ENCODE data around the gene BCLAF1.

DNA sequence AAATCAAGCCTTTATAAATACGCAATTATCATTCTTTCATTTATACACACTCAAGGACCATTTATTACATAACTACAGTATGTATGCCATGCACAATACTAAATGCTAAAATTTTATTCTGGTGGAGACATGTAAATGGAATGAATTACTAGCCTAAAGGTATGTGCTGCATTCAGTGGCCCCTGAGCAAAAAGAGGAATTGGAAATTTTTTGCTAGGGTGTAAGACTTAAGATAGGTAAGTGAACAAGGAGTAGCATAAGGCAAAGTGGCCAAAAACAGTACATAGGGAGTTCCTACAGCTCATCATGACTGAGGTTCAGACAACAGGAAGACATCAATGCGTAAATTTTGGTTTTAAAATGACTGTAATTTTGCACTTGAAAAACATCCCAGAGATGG is 37.2 kb downstream of the BCLAF1 start:
- TF ChIP-seq, protein P1, sequence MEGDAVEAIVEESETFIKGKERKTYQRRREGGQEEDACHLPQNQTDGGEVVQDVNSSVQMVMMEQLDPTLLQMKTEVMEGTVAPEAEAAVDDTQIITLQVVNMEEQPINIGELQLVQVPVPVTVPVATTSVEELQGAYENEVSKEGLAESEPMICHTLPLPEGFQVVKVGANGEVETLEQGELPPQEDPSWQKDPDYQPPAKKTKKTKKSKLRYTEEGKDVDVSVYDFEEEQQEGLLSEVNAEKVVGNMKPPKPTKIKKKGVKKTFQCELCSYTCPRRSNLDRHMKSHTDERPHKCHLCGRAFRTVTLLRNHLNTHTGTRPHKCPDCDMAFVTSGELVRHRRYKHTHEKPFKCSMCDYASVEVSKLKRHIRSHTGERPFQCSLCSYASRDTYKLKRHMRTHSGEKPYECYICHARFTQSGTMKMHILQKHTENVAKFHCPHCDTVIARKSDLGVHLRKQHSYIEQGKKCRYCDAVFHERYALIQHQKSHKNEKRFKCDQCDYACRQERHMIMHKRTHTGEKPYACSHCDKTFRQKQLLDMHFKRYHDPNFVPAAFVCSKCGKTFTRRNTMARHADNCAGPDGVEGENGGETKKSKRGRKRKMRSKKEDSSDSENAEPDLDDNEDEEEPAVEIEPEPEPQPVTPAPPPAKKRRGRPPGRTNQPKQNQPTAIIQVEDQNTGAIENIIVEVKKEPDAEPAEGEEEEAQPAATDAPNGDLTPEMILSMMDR (IDR thresholded peaks at IDR 0.05; ENCODE audit: control extremely low read depth in 1 of 3, insufficient read depth in 1 of 3, low read depth in 1 of 3, low read length in 3 of 3): no peak
- TF ChIP-seq KDM1A (IDR thresholded peaks at IDR 0.05; ENCODE audit: borderline replicate concordance, low read length) (no peak), TAF1 (IDR thresholded peaks at IDR 0.05; ENCODE audit: low read depth, low read length) (no peak), BRCA1 (IDR thresholded peaks at IDR 0.05; ENCODE audit: low read depth, low read length) (no peak), POLR2A (IDR thresholded peaks at IDR 0.05; ENCODE audit: control extremely low read depth in 1 of 2, low read depth in 2 of 2, low read length in 2 of 2) (no peak), ZNF274 (IDR thresholded peaks at IDR 0.05; ENCODE audit: borderline replicate concordance, extremely low read depth, low read length) (no peak), JUND (IDR thresholded peaks at IDR 0.05; ENCODE audit: low read length) (no peak), CEBPB (IDR thresholded peaks at IDR 0.05; ENCODE audit: low read depth, low read length) (no peak), FOSL1 (IDR thresholded peaks at IDR 0.05; ENCODE audit: insufficient read depth, low read depth, low read length) (no peak), SP1 (IDR thresholded peaks at IDR 0.05; ENCODE audit: low read depth, low read length) (no peak), SIRT6 (IDR thresholded peaks at IDR 0.05; ENCODE audit: low read length) (no peak), SUZ12 (IDR thresholded peaks at IDR 0.05; ENCODE audit: low read length) (no peak), EP300 (IDR thresholded peaks at IDR 0.05; ENCODE audit: borderline replicate concordance in 1 of 2, low read depth in 2 of 2, low read length in 2 of 2) (no peak), CREB1 (IDR thresholded peaks at IDR 0.05) (no peak)

All from H1 (cell line).